Lower lobe of right lung (tissue), 2 donors: ENCODE results near the gene CNTLN. TPM values are rescaled to one million over a fixed set of nuclear protein-coding genes. Genes with fewer than 3 reads are reported as not detected.

Source experiments
- ATAC-seq, 2 donors: fragments of 200-7000 bp; cut with Tn5 transposase; one replicate each; pipeline ENCODE4 v1.9.1; 2020 to 2022; ENCODE audit warnings: mild to moderate bottlenecking in 2 of 2, moderate library complexity in 2 of 2
- DNase-seq: peaks from one replicate; pipeline ENCODE4 v3.0.0-alpha.2; 2020
- H3K27ac ChIP-seq: fragments of 200-600 bp; one replicate; pipeline ENCODE4 v1.8.0; 2022
- H3K27me3 ChIP-seq: fragments of 200-600 bp; one replicate; pipeline ENCODE4 v1.8.0; 2022; ENCODE audit warnings: low read depth
- H3K36me3 ChIP-seq: fragments of 200-600 bp; one replicate; pipeline ENCODE4 v1.8.0; 2022; ENCODE audit warnings: mild to moderate bottlenecking
- H3K4me1 ChIP-seq: fragments of 200-600 bp; one replicate; pipeline ENCODE4 v1.8.0; 2022
- H3K4me3 ChIP-seq: fragments of 200-600 bp; one replicate; pipeline ENCODE4 v1.8.0; 2022; ENCODE audit warnings: mild to moderate bottlenecking
- H3K9me3 ChIP-seq: fragments of 200-600 bp; one replicate; pipeline ENCODE4 v1.8.0; 2022
- intact Hi-C: fragments of 100-400 bp; cut with DNase I; formaldehyde crosslinking; loops from one replicate; pipeline ENCODE4 v1.11.0; 2022
- total RNA-seq: library from RNA; stranded (reverse); fragmentation: NEBNext Ultra II Directional; extraction: Animal tissue kit (Norgen Biotek cat#: 25700); gene quantifications from one replicate; pipeline ENCODE4 v1.2.1, GENCODE V29; 2021
- TF ChIP-seq, protein P1 (sequence below): fragments of 200-600 bp; IDR thresholded peaks from one replicate; pipeline ENCODE4 v1.8.0; 2022; ENCODE audit warnings: antibody characterized with exemption, mild to moderate bottlenecking
- donor health status: DM: no; HTN: yes; CAD: no; lungs with severe emphysema.

The CNTLN gene
- total RNA-seq, 1 donor from 2014 or later: 9.2 TPM

GRCh38 chr9:17117372-17117771 lies 17.5 kb upstream of the CNTLN start:
- no peaks in the 10 kb centered on the region for H3K27me3 ChIP-seq
- TF ChIP-seq, protein P1, sequence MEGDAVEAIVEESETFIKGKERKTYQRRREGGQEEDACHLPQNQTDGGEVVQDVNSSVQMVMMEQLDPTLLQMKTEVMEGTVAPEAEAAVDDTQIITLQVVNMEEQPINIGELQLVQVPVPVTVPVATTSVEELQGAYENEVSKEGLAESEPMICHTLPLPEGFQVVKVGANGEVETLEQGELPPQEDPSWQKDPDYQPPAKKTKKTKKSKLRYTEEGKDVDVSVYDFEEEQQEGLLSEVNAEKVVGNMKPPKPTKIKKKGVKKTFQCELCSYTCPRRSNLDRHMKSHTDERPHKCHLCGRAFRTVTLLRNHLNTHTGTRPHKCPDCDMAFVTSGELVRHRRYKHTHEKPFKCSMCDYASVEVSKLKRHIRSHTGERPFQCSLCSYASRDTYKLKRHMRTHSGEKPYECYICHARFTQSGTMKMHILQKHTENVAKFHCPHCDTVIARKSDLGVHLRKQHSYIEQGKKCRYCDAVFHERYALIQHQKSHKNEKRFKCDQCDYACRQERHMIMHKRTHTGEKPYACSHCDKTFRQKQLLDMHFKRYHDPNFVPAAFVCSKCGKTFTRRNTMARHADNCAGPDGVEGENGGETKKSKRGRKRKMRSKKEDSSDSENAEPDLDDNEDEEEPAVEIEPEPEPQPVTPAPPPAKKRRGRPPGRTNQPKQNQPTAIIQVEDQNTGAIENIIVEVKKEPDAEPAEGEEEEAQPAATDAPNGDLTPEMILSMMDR: no peak
- DNase-seq (no peak), ATAC-seq (no peak)
- no peak overlapping the region for H3K27ac ChIP-seq
- H3K9me3 ChIP-seq: no peaks in the 10 kb centered on the region
- intact Hi-C loops: loop anchor here (5.0 kb wide), 1 partner anchor 345 kb away; no protein-coding TSS in a partner anchor
- H3K4me3 ChIP-seq: no peak overlapping the region
- H3K36me3 ChIP-seq: no peaks in the 10 kb centered on the region
- H3K4me1 ChIP-seq: no peaks in the 10 kb centered on the region

- intact Hi-C loops: no loop called here
- ATAC-seq (no peak), DNase-seq (no peak)
- H3K9me3 ChIP-seq: no peaks in the 10 kb centered on the region
- TF ChIP-seq, protein P1: no peak
- H3K4me1 ChIP-seq: no peaks in the 10 kb centered on the region
- H3K36me3 ChIP-seq: no peaks in the 10 kb centered on the region
- H3K27ac ChIP-seq: no peak overlapping the region
- H3K4me3 ChIP-seq: no peak overlapping the region
- no peaks in the 10 kb centered on the region for H3K27me3 ChIP-seq
These were observed 14.6 kb upstream of the CNTLN start for GRCh38 chr9:17120203-17120602.

DNA sequence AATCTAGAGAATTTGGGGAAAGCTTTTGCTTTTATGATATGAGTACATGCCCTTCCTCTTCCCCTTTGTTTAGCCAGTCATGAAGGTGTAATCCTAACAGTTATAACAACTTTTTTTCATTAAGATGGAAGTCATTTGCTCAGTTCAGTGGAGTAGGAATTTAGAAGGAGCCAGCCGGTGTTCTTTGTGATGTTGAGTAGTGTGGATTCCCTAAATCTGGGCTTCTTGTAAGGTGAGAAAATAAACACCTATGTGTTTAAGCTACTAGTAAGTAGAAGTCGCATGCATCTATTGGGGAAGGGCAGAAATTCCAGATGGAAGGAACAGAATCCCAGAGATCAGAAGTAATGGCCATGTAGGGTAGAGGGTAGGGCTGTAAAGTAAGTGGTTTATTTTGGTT lies 13.6 kb upstream of the CNTLN start:
- intact Hi-C loops: no loop called here
- TF ChIP-seq, protein P1: no peak
- no peak overlapping the region for H3K27ac ChIP-seq
- no peaks in the 10 kb centered on the region for H3K9me3 ChIP-seq
- H3K27me3 ChIP-seq: no peaks in the 10 kb centered on the region
- ATAC-seq (no peak), DNase-seq (no peak)
- no peaks in the 10 kb centered on the region for H3K4me1 ChIP-seq
- H3K36me3 ChIP-seq: no peaks in the 10 kb centered on the region
- no peak overlapping the region for H3K4me3 ChIP-seq

- TF ChIP-seq, protein P1: no peak
- no peaks in the 10 kb centered on the region for H3K36me3 ChIP-seq
- ATAC-seq (no peak), DNase-seq (no peak)
- no peak overlapping the region for H3K27ac ChIP-seq
- no peaks in the 10 kb centered on the region for H3K27me3 ChIP-seq
- intact Hi-C loops: no loop called here
- peaks cover 5% of the 10 kb centered on the region for H3K4me1 ChIP-seq
- H3K9me3 ChIP-seq: no peaks in the 10 kb centered on the region
- no peak overlapping the region for H3K4me3 ChIP-seq
These were observed 4.5 kb upstream of the CNTLN start for GRCh38 chr9:17130291-17130690.

- Histone ChIP-seq H3K27ac (no peak overlapping the region), H3K27me3 (no peaks in the 10 kb centered on the region), H3K9me3 (no peaks in the 10 kb centered on the region), H3K4me3 (no peak overlapping the region), H3K4me1 (peaks cover 5% of the 10 kb centered on the region), H3K36me3 (no peaks in the 10 kb centered on the region)
- ATAC-seq (no peak), DNase-seq (no peak)
- intact Hi-C loops: no loop called here
- TF ChIP-seq, protein P1: no peak
These were observed 4.1 kb upstream of the CNTLN start for GRCh38 chr9:17130725-17131124.

GRCh38 chr9:17131494-17131893 lies 3.3 kb upstream of the CNTLN start:
- DNase-seq (no peak), ATAC-seq (no peak)
- Histone ChIP-seq H3K36me3 (no peaks in the 10 kb centered on the region), H3K9me3 (no peaks in the 10 kb centered on the region), H3K27ac (no peak overlapping the region), H3K27me3 (no peaks in the 10 kb centered on the region), H3K4me1 (peaks cover 13% of the 10 kb centered on the region), H3K4me3 (no peak overlapping the region)
- TF ChIP-seq, protein P1: no peak
- intact Hi-C loops: no loop called here
